ENCODE results near the gene MAPK8. TPM values are rescaled to one million over a fixed set of nuclear protein-coding genes. Genes with fewer than 3 reads are reported as not detected.
"Not testable (repeated sequence)": the region's sequence is repeated elsewhere in the genome, so short reads cannot be mapped to it uniquely, and the experiment has no call there.

MAPK8 gene
- total RNA-seq (2014; rRNA removed; shearing (Covaris generic)): 68.7 and 71.1 TPM in 2 replicates

GRCh38 chr10:48306265-48306869, at the start of gene MAPK8:
Gene MAPK8 (plus strand): TSS chr10:48306677. CDS start chr10:48401661, 94,984 bp downstream.
- DNase-seq (ENCODE audit: low spot score): peak; percentile 78

DNA sequence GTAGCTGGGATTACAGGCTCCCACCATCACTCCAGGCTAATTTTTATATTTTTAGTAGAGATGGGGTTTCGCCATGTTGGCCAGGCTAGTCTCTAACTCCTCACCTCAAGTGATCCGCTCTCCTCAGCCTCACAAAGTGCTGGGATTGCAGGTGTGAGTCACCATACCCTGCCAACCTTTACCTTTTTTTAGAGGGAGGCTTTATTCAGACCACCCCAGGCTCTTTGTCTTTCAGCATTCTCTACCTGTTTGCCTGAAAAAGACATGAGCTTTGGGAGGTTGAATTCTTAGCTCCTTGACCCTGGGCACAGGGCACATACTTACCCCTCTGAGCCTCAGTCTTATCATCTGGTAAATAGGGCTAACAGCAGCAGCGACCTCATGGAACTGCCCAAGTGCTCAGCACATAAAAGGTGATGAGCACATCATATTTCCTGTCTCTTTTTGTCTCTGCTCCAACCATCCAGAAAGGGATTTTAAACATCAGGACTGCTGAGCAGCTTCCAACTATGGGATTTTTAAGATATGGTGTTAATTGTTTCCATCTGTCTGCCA, 49.0 kb upstream of the MAPK8 start:
- DNase-seq (ENCODE audit: low spot score): no peak

GRCh38 chr10:48258105-48258504, 48.4 kb upstream of the MAPK8 start:
- no peak for DNase-seq (ENCODE audit: low spot score)

DNA sequence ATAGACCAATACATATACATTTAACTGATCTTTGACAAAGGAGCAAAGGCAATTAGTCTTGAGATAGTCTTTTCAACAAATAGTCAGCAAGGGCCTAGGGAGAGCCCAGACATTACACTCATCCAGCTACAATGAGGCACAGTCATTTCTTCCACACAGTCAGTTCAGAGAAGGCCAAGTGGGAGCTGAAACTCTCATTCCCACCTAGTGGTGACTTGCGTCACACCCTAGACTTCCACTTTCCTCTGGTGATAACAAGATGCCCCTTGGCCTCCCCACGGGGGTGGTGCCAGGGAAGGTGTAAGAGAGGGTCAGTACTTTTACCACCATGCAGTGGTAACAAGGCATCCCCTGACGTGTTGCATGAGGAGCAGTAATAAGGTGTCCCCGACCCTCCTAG, 39.9 kb upstream of the MAPK8 start:
- no peak for DNase-seq (ENCODE audit: low spot score)

DNA sequence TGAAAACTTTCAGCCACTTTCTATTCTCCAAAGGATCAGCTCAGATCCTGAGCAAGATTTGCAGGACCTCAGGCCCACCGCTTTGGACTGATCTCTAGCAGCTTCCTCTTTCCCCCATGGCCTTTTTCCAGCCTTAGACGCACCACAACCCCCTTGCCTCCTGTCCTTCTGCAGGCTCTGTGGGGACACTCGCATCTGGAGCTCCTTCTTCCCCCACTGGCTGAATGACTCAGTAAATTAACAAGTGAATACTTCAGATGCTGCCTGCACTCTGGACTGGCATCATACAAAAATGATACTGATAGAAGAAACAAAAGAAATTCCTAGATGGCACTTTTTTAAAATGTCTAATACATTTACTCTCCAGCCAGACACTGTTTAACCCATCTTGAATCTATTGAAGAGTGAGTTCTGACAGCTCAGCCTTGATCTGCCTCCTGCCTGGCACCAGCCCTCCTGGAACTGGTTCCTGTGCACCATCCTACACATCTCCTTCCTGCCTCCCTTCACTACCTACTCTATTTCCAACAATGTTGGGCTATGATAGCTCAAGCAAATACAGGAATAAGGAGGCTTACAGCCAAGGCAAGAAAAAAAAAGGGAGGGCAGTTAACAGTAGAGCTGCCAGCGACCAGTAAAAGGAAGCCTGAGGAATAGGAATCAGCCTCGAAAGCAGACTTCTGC, 35.3 kb upstream of the MAPK8 start:
- DNase-seq (ENCODE audit: low spot score): no peak

DNA sequence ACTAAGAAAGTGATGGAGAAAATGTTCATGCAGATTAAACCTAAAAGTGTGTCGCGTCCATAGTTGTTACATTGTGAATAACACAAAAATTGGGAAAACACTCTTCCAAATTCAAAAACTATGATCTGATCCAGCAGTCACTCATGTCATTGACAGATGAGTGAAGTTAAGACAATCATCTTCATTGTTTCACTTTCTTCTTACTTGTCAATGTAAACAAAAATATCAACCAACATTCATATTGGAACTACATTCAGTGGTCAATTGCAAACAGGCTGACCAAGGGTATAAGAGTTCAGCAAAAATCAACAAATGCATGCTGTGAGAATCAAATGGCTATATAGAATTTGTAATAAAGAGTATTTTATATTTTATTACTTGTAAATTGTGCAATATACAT, 33.8 kb upstream of the MAPK8 start:
- DNase-seq (ENCODE audit: low spot score): no peak

GRCh38 chr10:48273741-48274140, 32.7 kb upstream of the MAPK8 start:
- DNase-seq (ENCODE audit: low spot score): no peak

DNA sequence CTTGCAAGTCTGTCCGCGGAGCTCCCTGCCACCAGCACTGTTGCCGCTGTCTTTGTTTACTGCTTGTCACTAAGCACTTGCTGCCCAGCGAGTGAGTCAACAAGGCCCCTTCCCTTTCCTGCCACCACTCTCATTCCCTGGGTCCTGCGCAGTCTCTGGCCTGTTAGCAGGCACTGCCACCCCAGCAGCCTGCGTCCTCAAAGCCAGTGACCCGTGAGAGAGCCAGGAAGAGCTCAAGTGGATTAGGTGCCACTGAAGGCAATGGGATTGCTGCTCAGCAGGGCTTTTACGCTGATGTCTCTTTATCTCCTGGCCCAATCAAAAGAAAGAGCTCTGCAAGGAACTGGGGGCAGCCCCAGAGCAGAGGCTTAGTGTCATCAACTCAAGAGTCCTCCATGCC, 31.8 kb upstream of the MAPK8 start, which contains the start of gene FRMPD2:
FRMPD2 (minus strand) TSS at position 61 of the 400 bp plus-strand sequence. CDS start 129 bp downstream, outside the sequence.
- no peak for DNase-seq (ENCODE audit: low spot score)

GRCh38 chr10:48277093-48277492, 29.4 kb upstream of the MAPK8 start:
- DNase-seq (ENCODE audit: low spot score): no peak

DNA sequence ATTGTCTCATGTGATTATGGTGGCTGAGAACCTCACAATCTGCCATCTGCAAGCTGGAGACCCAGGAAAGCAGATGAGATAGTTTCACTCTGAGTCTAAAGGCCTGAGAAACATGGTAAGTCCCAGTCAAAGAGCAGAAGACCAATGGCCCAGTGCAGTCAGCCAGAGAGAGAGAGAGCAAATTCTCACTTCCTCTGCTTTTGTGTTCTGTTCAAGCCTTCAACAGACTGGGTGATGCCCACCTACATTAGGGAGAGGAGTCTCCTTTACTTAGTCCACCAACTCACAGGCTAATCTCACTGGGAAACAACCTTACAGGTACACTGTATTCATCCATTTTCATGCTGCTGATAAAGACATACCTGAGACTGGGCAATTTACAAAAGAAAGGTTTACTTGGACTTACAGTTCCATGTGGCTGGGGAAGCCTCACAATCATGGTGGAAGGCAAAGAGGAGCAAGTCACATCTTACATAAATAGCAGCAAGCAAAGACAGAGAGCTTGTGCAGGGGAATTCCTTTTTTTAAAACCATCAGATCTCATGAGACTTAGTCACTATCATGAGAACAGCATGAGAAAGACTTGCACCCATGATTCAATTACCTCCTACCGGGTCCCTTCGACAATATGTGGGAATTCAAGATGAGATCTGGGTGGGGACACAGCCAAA, 27.3 kb upstream of the MAPK8 start:
- no peak for DNase-seq (ENCODE audit: low spot score)

- DNase-seq (ENCODE audit: low spot score): not testable (repeated sequence)
These were observed 24.8 kb upstream of the MAPK8 start for GRCh38 chr10:48281697-48282096.

DNA sequence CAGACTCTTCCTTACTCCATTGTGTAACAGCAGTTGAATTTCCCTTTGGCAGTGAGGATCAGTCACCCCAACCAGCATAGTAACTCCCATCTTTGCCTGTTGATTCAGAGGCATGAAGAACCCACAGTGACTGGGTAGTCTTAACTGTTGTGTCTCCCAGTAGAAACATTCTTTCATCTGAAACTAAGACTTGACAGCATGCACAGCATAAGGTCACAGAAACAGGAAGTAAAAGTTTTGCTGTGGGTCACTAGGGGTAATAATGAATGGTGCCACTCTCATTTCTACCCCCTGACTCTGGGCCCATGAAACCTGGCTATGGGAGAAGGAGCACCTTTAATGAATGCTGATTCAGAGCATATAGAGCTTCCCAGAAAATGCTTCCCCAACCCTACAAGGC, 23.6 kb upstream of the MAPK8 start:
- DNase-seq (ENCODE audit: low spot score): no peak

GRCh38 chr10:48284002-48284546, 22.4 kb upstream of the MAPK8 start:
- no peak for DNase-seq (ENCODE audit: low spot score)

DNA sequence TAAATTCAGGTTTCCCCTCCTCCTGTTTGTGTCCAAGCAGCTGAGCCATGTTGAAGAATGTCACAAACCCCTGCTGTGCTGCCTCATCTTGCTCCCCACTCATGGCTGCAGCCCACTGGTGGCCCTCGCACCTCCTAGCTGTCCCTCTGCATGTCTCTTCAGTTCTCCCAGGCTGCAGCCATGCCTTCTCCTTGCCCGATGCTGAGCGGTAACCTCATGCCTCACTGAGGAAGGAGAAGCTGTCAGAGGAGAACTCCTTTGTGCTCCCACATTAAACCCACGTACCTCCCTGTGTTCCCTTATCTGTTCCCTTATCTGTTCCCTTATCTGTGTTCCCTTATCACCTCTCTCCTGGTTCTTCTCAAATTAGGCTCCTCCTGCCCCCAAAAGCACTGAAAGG, 21.7 kb upstream of the MAPK8 start:
- DNase-seq (ENCODE audit: low spot score): no peak

DNA sequence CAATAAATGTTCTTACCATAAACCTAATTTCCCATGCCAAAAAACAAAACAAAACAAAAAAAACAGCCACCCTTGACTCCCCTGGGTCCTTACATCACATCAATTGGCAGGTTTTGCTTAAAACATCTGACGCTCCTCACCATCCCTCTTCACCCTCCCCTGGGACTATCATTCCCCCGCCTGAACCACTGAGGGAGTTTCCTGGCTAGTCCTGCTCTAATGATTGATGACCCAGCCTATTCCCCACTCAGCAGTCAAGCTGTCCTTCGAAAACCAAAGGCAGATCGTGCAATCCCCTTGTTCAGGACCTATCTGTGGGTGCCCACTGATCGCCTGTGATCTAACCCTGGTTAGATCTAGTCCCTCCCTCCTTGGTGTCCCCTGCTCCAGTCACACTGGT, 20.8 kb upstream of the MAPK8 start:
- no peak for DNase-seq (ENCODE audit: low spot score)

- DNase-seq (ENCODE audit: low spot score): no peak
These were observed 20.1 kb upstream of the MAPK8 start for GRCh38 chr10:48286356-48286755.

DNA sequence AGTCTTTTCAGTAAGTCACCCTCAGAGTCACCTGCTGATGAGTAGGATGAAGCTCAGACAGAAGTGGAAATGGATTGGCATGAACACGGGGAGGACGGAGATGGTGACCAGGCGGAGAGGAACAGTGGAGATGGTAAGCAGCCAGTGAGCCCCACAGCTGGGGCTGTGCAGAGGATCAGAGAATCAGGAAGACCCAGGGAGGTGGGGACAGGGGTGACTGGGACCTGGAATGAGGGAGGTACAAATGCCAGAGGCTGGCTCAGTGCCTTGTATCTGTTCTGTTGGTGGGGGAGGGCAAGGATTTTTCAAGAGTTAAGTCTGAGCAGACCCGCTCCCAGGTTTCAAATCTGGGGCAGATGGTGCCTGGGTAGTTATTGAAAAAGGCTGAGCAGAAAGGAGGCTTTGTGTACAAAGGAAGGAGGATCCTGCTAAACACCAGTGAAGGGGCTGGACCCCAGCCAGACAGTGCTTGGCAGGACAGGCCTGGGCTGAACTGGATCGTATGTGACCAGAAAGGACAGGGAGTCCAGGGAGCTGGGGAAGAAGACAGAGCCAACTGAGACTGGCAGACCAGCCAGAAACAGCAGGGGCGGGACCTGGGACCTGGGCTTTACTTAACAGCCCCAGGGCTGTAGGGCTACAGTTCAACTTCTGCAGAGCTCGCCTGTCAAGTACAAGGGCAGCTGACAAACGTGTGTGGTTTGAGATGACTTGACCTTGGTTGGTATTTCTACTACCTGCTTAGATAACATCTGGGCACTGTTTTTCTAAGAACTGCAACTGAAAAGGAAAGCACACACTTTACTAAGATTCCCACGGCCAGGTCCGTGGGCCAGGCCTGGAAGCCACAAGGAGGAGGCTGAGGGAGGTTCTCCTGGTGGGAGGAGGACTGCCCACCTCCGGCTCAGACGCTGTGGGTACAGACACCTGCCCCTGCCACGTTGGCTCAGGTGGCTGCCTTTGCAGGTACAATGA, 18.8 kb upstream of the MAPK8 start:
- DNase-seq (ENCODE audit: low spot score): no peak

DNA sequence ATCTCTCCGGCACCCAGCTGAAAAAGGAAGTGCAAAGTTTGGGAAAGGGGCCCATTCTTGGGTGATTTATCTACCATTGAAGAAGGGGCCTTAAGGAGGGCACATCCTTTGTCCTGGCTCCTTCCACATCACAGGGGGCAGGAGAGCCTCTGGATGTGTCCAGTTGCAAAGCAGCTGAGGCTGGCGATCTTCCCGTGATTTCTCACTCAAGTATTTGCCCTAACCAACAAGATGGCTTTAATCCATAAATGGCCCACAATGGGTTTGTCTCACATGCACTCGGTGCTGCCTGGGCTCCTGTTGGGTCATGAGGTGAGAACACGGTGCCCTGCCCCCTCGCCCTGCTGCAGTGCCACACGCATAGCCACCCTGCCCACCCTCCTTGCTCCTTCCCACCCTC, 17.8 kb upstream of the MAPK8 start:
- DNase-seq (ENCODE audit: low spot score): no peak

DNA sequence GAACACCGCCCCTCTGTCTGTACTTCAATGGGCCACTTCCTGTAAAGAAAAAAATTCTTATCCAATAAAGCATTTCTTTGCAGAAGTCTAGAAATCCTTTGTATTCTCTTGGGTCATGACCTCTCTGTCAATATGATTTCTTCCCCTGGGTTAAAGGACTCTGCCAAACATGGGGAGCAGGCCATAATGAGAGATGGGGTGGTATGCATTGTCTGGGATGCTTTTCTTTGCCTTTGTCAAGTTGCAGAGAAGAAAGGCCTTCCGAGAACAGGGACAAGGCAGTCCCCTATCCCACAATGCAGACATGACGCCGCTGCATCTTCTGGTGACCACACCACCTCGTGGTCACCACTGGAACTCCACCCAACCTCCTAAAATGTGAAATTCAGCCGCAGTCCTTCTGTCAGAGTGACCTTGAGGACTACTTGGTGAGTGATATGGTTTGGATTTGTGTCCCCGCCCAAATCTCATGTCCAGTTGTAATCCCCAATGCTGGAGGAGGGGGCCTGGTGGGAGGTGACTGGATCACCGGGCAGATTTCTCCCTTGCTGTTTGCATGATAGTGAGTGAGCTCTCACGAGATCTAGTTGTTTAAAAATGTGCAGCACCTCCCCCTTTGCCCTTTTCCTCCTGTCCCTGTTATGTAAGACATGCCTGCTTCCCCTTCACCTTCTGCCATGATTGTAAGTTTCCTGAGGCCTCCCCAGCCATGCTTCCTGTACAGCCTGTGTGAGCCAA, 16.8 kb upstream of the MAPK8 start:
- DNase-seq (ENCODE audit: low spot score): peak; percentile 47

DNA sequence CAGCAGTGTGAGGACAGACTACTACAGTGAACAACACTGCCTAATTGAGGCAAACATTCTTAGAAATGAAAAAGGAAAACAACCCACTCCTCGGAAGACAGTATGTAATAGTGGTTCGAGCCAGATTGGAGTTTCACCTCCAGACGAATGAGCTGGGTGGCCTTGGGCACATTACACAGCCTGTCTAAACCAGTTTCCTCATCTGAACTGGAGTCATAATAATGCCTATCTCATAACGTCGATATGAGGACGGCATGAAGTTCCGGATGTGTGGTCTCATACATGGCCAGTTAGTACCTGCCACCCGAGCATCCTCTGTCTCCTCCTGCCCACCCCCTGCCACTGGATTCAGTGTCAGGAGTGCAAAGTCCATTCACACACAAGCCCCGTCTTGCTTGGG, 16.2 kb upstream of the MAPK8 start:
- no peak for DNase-seq (ENCODE audit: low spot score)

All from H4 (cell line).